ENCODE results near the gene PSMC3. TPM values are rescaled to one million over a fixed set of nuclear protein-coding genes. Genes with fewer than 3 reads are reported as not detected.

The PSMC3 gene
- total and polyA plus RNA-seq, 2 of the 13 experiments (the other 11 are each of a cell fraction or from before 2014, with no cell fraction given): 75.8 to 214 TPM

- no peak for TF ChIP-seq AHDC1 (CRISPR knock-in tag; IDR thresholded peaks at IDR 0.05; ENCODE audit: borderline replicate concordance)
- TF ChIP-seq ATF6 (CRISPR knock-in tag; conservative IDR thresholded peaks at IDR 0.05): no peak
- no peak for TF ChIP-seq TBP (CRISPR knock-in tag; IDR thresholded peaks at IDR 0.05)
- no peak for TF ChIP-seq DNMT1 (CRISPR knock-in tag; IDR thresholded peaks at IDR 0.05)
- TF ChIP-seq ZNF260 (CRISPR knock-in tag; IDR thresholded peaks at IDR 0.05; ENCODE audit: borderline replicate concordance, low read depth): no peak
- TF ChIP-seq SKIL (CRISPR knock-in tag; IDR thresholded peaks at IDR 0.05; ENCODE audit: borderline replicate concordance): no peak
- no peak for TF ChIP-seq POLR2AphosphoS5 (IDR thresholded peaks at IDR 0.05; ENCODE audit: low read depth, low read length)
- no peak for TF ChIP-seq TOE1 (CRISPR knock-in tag; IDR thresholded peaks at IDR 0.05)
- TF ChIP-seq ATF1 (CRISPR knock-in tag; IDR thresholded peaks at IDR 0.05): no peak
- TF ChIP-seq IKZF5 (CRISPR knock-in tag; IDR thresholded peaks at IDR 0.05): no peak; the same call in 1 of the 2 replicates
- TF ChIP-seq ZNF414 (CRISPR knock-in tag; IDR thresholded peaks at IDR 0.05): no peak
- no peak for TF ChIP-seq E2F5 (CRISPR knock-in tag; conservative IDR thresholded peaks at IDR 0.05)
- TF ChIP-seq FOXP4 (CRISPR knock-in tag; IDR thresholded peaks at IDR 0.05): peak; percentile 43; the same call in 1 of the 2 replicates
- TF ChIP-seq FOXK2 (IDR thresholded peaks at IDR 0.05): no peak
- no peak for TF ChIP-seq GABPA (IDR thresholded peaks at IDR 0.05; ENCODE audit: low read depth, low read length)
- TF ChIP-seq GABPA (CRISPR knock-in tag; IDR thresholded peaks at IDR 0.05; ENCODE audit: low read depth): no peak
Measured at GRCh38 chr11:47440054-47440476, 13.8 kb upstream of the PSMC3 start (continued).
